GM18502 (cell line): ENCODE results near the gene SCAPER.
"Not testable (repeated sequence)": the region's sequence is repeated elsewhere in the genome, so short reads cannot be mapped to it uniquely, and the experiment has no call there.

Experiments
- ATAC-seq: cut with Tn5 transposase; IDR thresholded peaks from one replicate; pipeline ENCODE4 v1.9.1; 2021; ENCODE audit warnings: mild to moderate bottlenecking; ENCODE audit not compliant: unreplicated experiment, poor library complexity

SCAPER gene

GRCh38 chr15:76514282-76514681 is 390.9 kb downstream of the SCAPER start:
- no peak for ATAC-seq

- no peak for ATAC-seq
Observed at GRCh38 chr15:76512971-76513370, 392.2 kb downstream of the SCAPER start.

GRCh38 chr15:76510663-76511062 is 394.5 kb downstream of the SCAPER start:
- not testable (repeated sequence) for ATAC-seq

- no peak for ATAC-seq
Observed at GRCh38 chr15:76503804-76504203, 401.3 kb downstream of the SCAPER start.

GRCh38 chr15:76503121-76503520 is 402.0 kb downstream of the SCAPER start:
- ATAC-seq: no peak

GRCh38 chr15:76502678-76503077 is 402.5 kb downstream of the SCAPER start:
- no peak for ATAC-seq

- not testable (repeated sequence) for ATAC-seq
Observed at GRCh38 chr15:76502185-76502584, 403.0 kb downstream of the SCAPER start.

- no peak for ATAC-seq
Observed at GRCh38 chr15:76501726-76502125, 403.4 kb downstream of the SCAPER start.

- no peak for ATAC-seq
Observed at GRCh38 chr15:76501011-76501410, 404.1 kb downstream of the SCAPER start.

GRCh38 chr15:76495487-76495886 is 409.7 kb downstream of the SCAPER start:
- no peak for ATAC-seq

- no peak for ATAC-seq
Observed at GRCh38 chr15:76492538-76492937, 412.6 kb downstream of the SCAPER start.

- no peak for ATAC-seq
Observed at GRCh38 chr15:76483752-76484151, 421.4 kb downstream of the SCAPER start.

- no peak for ATAC-seq
Observed at GRCh38 chr15:76483018-76483417, 422.1 kb downstream of the SCAPER start.

- ATAC-seq: no peak
Observed at GRCh38 chr15:76480267-76480666, 424.9 kb downstream of the SCAPER start.

GRCh38 chr15:76470691-76471090 is 434.4 kb downstream of the SCAPER start:
- no peak for ATAC-seq

- ATAC-seq: no peak
Observed at GRCh38 chr15:76468722-76469121, 436.4 kb downstream of the SCAPER start.

- no peak for ATAC-seq
Observed at GRCh38 chr15:76467136-76467535, 438.0 kb downstream of the SCAPER start.

- no peak for ATAC-seq
Observed at GRCh38 chr15:76465728-76466127, 439.4 kb downstream of the SCAPER start.

GRCh38 chr15:76464247-76464646 is 440.9 kb downstream of the SCAPER start:
- no peak for ATAC-seq

GRCh38 chr15:76460871-76461270 is 444.3 kb downstream of the SCAPER start:
- no peak for ATAC-seq

- no peak for ATAC-seq
Observed at GRCh38 chr15:76460347-76460746, 444.8 kb downstream of the SCAPER start.

- ATAC-seq: no peak
Observed at GRCh38 chr15:76451540-76451939, 453.6 kb downstream of the SCAPER start.

- ATAC-seq: no peak
Observed at GRCh38 chr15:76449455-76449854, 455.7 kb downstream of the SCAPER start.
